Upper lobe of left lung (tissue), 4 donors: ENCODE data around the gene PPP5C.

Source experiments
- POLR2A ChIP-seq, 4 donors: fragments of 450-650 bp; IDR thresholded peaks; one replicate each; pipeline ENCODE4 v1.5.1; 2016 to 2017; ENCODE audit warnings: antibody characterized with exemption in 4 of 4, mild to moderate bottlenecking in 2 of 4
- POLR2AphosphoS5 ChIP-seq, 2 donors: sonication (generic); formaldehyde crosslinking; IDR thresholded peaks; one replicate each; pipeline ENCODE4 v1.5.1; 2017; ENCODE audit warnings: antibody characterized with exemption in 2 of 2
- TF ChIP-seq, protein P1 (sequence below), 6 experiments: fragments of 450-650 bp in 4 of 6; fragments of 200-600 bp in 2 of 6; sonication (generic) in 2 of 6; IDR thresholded peaks; one replicate each; pipeline ENCODE4 v1.5.1; 2016 to 2019; ENCODE audit warnings: antibody characterized with exemption in 6 of 6

DNA sequence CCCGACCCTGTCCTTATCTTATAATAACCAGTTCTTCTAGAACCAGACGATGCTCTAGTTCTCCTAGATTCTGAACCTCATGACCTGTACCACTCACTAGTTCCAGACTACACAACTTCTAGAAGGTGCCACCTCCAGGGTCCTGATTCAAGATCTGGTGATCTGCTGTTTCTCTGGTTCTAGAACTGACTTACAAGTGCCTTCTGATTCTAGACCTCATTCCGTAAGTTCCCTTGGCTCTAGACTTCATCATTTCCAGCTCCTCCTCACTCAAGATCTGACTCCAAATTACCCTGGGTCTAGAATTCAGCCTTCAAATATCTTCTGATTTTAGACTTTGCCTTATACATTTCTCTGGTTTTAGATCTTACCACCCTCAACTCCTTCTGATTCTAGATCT is 5.0 kb upstream of the PPP5C start:
- TF ChIP-seq, protein P1, sequence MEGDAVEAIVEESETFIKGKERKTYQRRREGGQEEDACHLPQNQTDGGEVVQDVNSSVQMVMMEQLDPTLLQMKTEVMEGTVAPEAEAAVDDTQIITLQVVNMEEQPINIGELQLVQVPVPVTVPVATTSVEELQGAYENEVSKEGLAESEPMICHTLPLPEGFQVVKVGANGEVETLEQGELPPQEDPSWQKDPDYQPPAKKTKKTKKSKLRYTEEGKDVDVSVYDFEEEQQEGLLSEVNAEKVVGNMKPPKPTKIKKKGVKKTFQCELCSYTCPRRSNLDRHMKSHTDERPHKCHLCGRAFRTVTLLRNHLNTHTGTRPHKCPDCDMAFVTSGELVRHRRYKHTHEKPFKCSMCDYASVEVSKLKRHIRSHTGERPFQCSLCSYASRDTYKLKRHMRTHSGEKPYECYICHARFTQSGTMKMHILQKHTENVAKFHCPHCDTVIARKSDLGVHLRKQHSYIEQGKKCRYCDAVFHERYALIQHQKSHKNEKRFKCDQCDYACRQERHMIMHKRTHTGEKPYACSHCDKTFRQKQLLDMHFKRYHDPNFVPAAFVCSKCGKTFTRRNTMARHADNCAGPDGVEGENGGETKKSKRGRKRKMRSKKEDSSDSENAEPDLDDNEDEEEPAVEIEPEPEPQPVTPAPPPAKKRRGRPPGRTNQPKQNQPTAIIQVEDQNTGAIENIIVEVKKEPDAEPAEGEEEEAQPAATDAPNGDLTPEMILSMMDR (IDR thresholded peaks at IDR 0.05), result no peak
- no peak for TF ChIP-seq POLR2AphosphoS5 (IDR thresholded peaks at IDR 0.05)
- no peak for TF ChIP-seq POLR2A (IDR thresholded peaks at IDR 0.05)
